Naive thymus-derived CD4-positive, alpha-beta T cell (primary cell): ENCODE measurements around the gene ZNF213. TPM values are rescaled to one million over a fixed set of nuclear protein-coding genes. Genes with fewer than 3 reads are reported as not detected.

ENCODE experiments used
- ATAC-seq: fragments of 150-1000 bp; cut with Tn5 transposase; 2 replicates; pipeline ENCODE4 v1.10.0; 2021; ENCODE audit warnings: mild to moderate bottlenecking, moderate library complexity
- CTCF ChIA-PET: fragments of 350-600 bp; sonication (Branson Sonifier 250); formaldehyde crosslinking; loops from one replicate; lab custom pipeline; 2021; ENCODE audit warnings: antibody characterized with exemption; lab: Charles Lee
- POLR2A ChIA-PET: fragments of 350-600 bp; sonication (Branson Sonifier 250); formaldehyde crosslinking; loops from one replicate; lab custom pipeline; 2021; ENCODE audit warnings: antibody characterized with exemption, inconsistent platforms; lab: Charles Lee
- DNase-seq, 9 donors: peaks; one replicate each; pipeline versions ENCODE4 v3.0.0 to v3.0.0-alpha.2; 2020 to 2022; ENCODE audit warnings: mixed read lengths in 1 of 9
- H3K27ac ChIP-seq: one replicate; pipeline ENCODE4 v1.7.0; 2013; ENCODE audit warnings: mild to moderate bottlenecking, low read depth, low read length, moderate library complexity
- H3K27me3 ChIP-seq, 2 donors: one replicate each; pipeline ENCODE4 v1.7.0; 2013; ENCODE audit warnings: low read length in 2 of 2, mild to moderate bottlenecking in 2 of 2, moderate library complexity in 2 of 2; ENCODE audit not compliant: control insufficient read depth in 2 of 2, insufficient read depth in 2 of 2
- H3K36me3 ChIP-seq, 3 experiments: 1 replicate in 2 of 3; 2 replicates in 1 of 3; pipeline ENCODE4 v1.7.0; 2013; ENCODE audit warnings: low read length in 3 of 3, mild to moderate bottlenecking in 3 of 3, moderate library complexity in 1 of 3; ENCODE audit not compliant: insufficient read depth in 3 of 3, control insufficient read depth in 2 of 3
- H3K4me1 ChIP-seq, 2 donors: one replicate each; pipeline ENCODE4 v1.7.0; 2013; ENCODE audit warnings: low read length in 2 of 2, mild to moderate bottlenecking in 2 of 2, moderate library complexity in 1 of 2; ENCODE audit not compliant: control insufficient read depth in 2 of 2, insufficient read depth in 2 of 2
- H3K4me3 ChIP-seq: 2 replicates; pipeline ENCODE4 v1.7.0; 2013; ENCODE audit warnings: mild to moderate bottlenecking, low read length
- H3K9me3 ChIP-seq, 3 experiments: 1 replicate in 2 of 3; 2 replicates in 1 of 3; pipeline ENCODE4 v1.7.0; 2013; ENCODE audit warnings: low read length in 3 of 3; ENCODE audit not compliant: control insufficient read depth in 2 of 3
- H3K27ac Mint-ChIP-seq, 9 donors: one replicate each; pipeline ENCODE4 v1.8.0; 2020 to 2022; ENCODE audit warnings: mixed read lengths in 9 of 9, mild to moderate bottlenecking in 8 of 9, moderate library complexity in 5 of 9, inconsistent platforms in 2 of 9
- H3K27me3 Mint-ChIP-seq, 5 donors: one replicate each; pipeline ENCODE4 v1.8.0; 2021 to 2022; ENCODE audit warnings: mixed read lengths in 5 of 5, mild to moderate bottlenecking in 1 of 5
- H3K36me3 Mint-ChIP-seq, 5 donors: one replicate each; pipeline ENCODE4 v1.8.0; 2020 to 2022; ENCODE audit warnings: mixed read lengths in 5 of 5, mild to moderate bottlenecking in 3 of 5, inconsistent platforms in 1 of 5
- H3K4me1 Mint-ChIP-seq, 7 donors: one replicate each; pipeline ENCODE4 v1.8.0; 2020 to 2022; ENCODE audit warnings: mixed read lengths in 7 of 7, mild to moderate bottlenecking in 3 of 7, inconsistent platforms in 1 of 7
- H3K4me3 Mint-ChIP-seq, 10 donors: one replicate each; pipeline ENCODE4 v1.8.0; 2020 to 2022; ENCODE audit warnings: mild to moderate bottlenecking in 10 of 10, mixed read lengths in 10 of 10, moderate library complexity in 6 of 10, inconsistent platforms in 2 of 10
- H3K9me3 Mint-ChIP-seq, 11 donors: one replicate each; pipeline ENCODE4 v1.8.0; 2020 to 2022; ENCODE audit warnings: mixed read lengths in 11 of 11, mild to moderate bottlenecking in 4 of 11, inconsistent platforms in 1 of 11, moderate library complexity in 1 of 11
- intact Hi-C, 2 donors: fragments of 100-400 bp; cut with micrococcal nuclease; formaldehyde crosslinking; loops; one replicate each; pipeline ENCODE4 v1.15.1; 2023
- polyA plus RNA-seq, 2 donors: library from polyadenylated mRNA; unstranded; fragments of 300-500 nt; fragmentation: Illumina TruSeq; gene quantifications; one replicate each; pipeline ENCODE4 v1.2.3, GENCODE V29; 2021
- total RNA-seq, 6 experiments: library from RNA in 5 of 6; stranded (reverse) in 5 of 6; gene quantifications; 1 replicate in 5 of 6; 2 replicates in 1 of 6; pipeline ENCODE4 v1.2.3 and lab custom pipeline; 2021 to 2026

The ZNF213 gene
- total and polyA plus RNA-seq, 7 experiments from 2014 or later, result 1.7 to 14.0 (median 6.5) TPM

- H3K27me3 ChIP-seq, result no peaks in the 10 kb centered on the region
- ChIA-PET CTCF (interaction anchor here (0.6 to 4.1 kb wide), 8 partner anchors 8 to 1529 kb away, joined by 3 to 45 read pairs (median 6); no protein-coding TSS in a partner anchor), POLR2A (interaction anchor here (1.2 to 1.6 kb wide), 5 partner anchors 7 to 41 kb away, joined by 3 to 4 read pairs (median 3); partner anchors contain the start of gene ZNF213)
- no peaks in the 10 kb centered on the region for H3K9me3 Mint-ChIP-seq
- no peak overlapping the region for H3K4me3 ChIP-seq
- DNase-seq (peak in 8 of 9 donors; percentile 32 to 62 (median 54)), ATAC-seq (peak; percentile 59)
- no peak overlapping the region for H3K27ac ChIP-seq
- peaks cover 9 to 57% (median 43%) of the 10 kb centered on the region in 7 donors for H3K4me1 Mint-ChIP-seq
- H3K36me3 ChIP-seq, result no peaks in the 10 kb centered on the region
- peaks cover 0 to 4% (median 0%) of the 10 kb centered on the region in 5 donors for H3K36me3 Mint-ChIP-seq
- H3K27ac Mint-ChIP-seq, result peak overlapping the region; percentile 0 to 90 (median 72)
- intact Hi-C loops, result loop anchor here in 1 of 2 donors (1.0 kb wide), 1 partner anchor 72 kb away; no protein-coding TSS in a partner anchor
- peaks cover 23 to 30% of the 10 kb centered on the region in 2 donors for H3K4me1 ChIP-seq
- no peaks in the 10 kb centered on the region for H3K9me3 ChIP-seq
- H3K27me3 Mint-ChIP-seq, result no peaks in the 10 kb centered on the region
- peak overlapping the region in 4 of 10 donors; percentile 27 to 63 (median 45) for H3K4me3 Mint-ChIP-seq
Observed at GRCh38 chr16:3094289-3095027, 40.4 kb upstream of the ZNF213 start.

DNA sequence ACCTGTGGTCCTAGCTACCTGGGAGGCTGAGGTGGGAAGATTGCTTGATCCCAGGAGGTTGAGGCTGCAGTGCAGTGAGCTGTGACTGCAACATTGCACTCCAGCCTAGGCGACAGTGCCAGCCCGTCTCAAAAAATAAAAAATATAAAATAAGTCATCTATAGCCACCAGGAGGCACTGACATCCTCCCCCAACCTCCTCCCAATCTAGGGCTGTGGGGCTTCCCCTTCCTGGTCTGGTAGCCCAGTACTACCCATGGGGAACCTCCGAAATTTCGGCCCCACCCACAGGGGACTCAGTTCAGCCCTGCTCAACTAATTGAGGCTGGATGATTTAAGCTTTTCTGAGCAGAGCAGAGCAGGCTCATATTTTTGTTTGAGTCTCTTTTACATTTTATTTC lies 39.0 kb upstream of the ZNF213 start:
- DNase-seq, result peak in 8 of 9 donors; percentile 36 to 64 (median 56)
- H3K27ac Mint-ChIP-seq, result peak overlapping the region in 7 of 9 donors; percentile 43 to 91 (median 80)
- intact Hi-C loops, result loop anchor here (1.0 to 2.0 kb wide), 7 partner anchors 10 to 70 kb away; no protein-coding TSS in a partner anchor
- H3K27me3 Mint-ChIP-seq, result no peaks in the 10 kb centered on the region
- H3K4me1 Mint-ChIP-seq, result peaks cover 20 to 63% (median 50%) of the 10 kb centered on the region in 7 donors
- Histone ChIP-seq H3K4me1 (peaks cover 28 to 36% of the 10 kb centered on the region in 2 donors), H3K27me3 (no peaks in the 10 kb centered on the region), H3K9me3 (no peaks in the 10 kb centered on the region), H3K4me3 (no peak overlapping the region), H3K27ac (peak overlapping the region; percentile 44), H3K36me3 (no peaks in the 10 kb centered on the region)
- ChIA-PET CTCF (interaction anchor here (0.6 to 15.4 kb wide), 18 partner anchors 9 to 365 kb away, joined by 3 to 233 read pairs (median 4); partner anchors contain the start of genes IL32 and ZNF213), POLR2A (interaction anchor here (1.0 to 8.3 kb wide), 7 partner anchors 9 to 48 kb away, joined by 3 to 95 read pairs (median 8); partner anchors contain the start of gene IL32)
- peaks cover 0 to 6% (median 0%) of the 10 kb centered on the region in 5 donors for H3K36me3 Mint-ChIP-seq
- H3K4me3 Mint-ChIP-seq, result peak overlapping the region in 9 of 10 donors; percentile 19 to 59 (median 29)
- ATAC-seq, result peak; percentile 81
- H3K9me3 Mint-ChIP-seq, result no peaks in the 10 kb centered on the region

DNA sequence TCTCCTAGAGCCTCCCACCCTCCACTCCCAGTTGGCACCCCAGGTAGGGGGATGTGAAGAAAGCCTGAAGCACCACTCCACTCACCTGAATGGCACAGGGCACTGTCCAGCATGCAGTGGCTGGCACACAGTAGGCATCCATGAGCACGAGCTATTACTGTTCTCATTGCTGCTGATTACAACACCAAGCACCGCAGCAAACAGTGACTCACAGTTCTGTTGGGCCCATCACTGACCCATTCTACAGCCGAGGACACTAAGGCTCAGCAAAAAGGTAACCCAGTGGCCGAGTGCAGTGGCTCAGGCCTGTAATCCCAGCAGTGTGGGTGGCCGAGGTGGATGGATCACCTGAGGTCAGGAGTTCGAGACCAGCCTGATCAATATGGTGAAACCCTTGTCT lies 38.5 kb upstream of the ZNF213 start:
- peaks cover 0 to 6% (median 0%) of the 10 kb centered on the region in 5 donors for H3K36me3 Mint-ChIP-seq
- POLR2A ChIA-PET, result interaction anchor here (0.8 to 8.3 kb wide), 8 partner anchors 8 to 48 kb away, joined by 3 to 95 read pairs (median 7); partner anchors contain the start of genes IL32 and ZNF213
- Histone ChIP-seq H3K4me1 (peaks cover 33 to 36% of the 10 kb centered on the region in 2 donors), H3K27ac (peak overlapping the region; percentile 44), H3K9me3 (no peaks in the 10 kb centered on the region), H3K27me3 (no peaks in the 10 kb centered on the region), H3K4me3 (no peak overlapping the region), H3K36me3 (no peaks in the 10 kb centered on the region)
- intact Hi-C loops, result loop anchor here (1.0 to 2.0 kb wide), 7 partner anchors 10 to 70 kb away; no protein-coding TSS in a partner anchor
- DNase-seq (no peak), ATAC-seq (no peak)
- no peaks in the 10 kb centered on the region for H3K27me3 Mint-ChIP-seq
- peak overlapping the region in 4 of 9 donors; percentile 75 to 88 (median 78) for H3K27ac Mint-ChIP-seq
- H3K4me1 Mint-ChIP-seq, result peaks cover 23 to 63% (median 50%) of the 10 kb centered on the region in 7 donors
- no peaks in the 10 kb centered on the region for H3K9me3 Mint-ChIP-seq
- H3K4me3 Mint-ChIP-seq, result no peak overlapping the region
- CTCF ChIA-PET, result interaction anchor here (0.6 to 15.4 kb wide), 13 partner anchors 9 to 365 kb away, joined by 3 to 233 read pairs (median 4); partner anchors contain the start of genes IL32 and ZNF213

DNA sequence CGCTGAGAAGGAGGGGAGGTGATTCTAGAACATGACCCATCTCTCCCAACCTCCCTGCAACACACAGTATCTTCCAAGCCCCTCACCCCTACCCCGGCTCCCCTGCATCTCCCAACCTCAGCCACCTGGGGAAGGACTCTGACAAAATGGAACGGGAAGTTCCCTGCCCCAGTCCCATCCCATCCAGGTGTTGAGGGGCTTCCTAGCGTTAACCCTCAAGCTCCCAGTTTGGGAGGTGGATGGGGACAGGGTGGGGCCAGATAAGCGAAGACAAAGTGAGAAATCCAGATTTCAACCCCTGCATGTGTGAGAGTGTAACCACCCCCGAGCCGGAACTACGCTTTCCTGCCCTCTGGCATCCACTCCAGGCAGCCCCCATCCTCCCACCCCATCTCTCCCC lies 37.6 kb upstream of the ZNF213 start:
- no peaks in the 10 kb centered on the region for H3K27me3 ChIP-seq
- Mint-ChIP-seq H3K9me3 (no peaks in the 10 kb centered on the region), H3K27ac (peak overlapping the region in 6 of 9 donors; percentile 9 to 60 (median 49)), H3K4me3 (no peak overlapping the region), H3K4me1 (peaks cover 27 to 64% (median 52%) of the 10 kb centered on the region in 7 donors), H3K36me3 (peaks cover 0 to 7% (median 0%) of the 10 kb centered on the region in 5 donors), H3K27me3 (no peaks in the 10 kb centered on the region)
- no peak overlapping the region for H3K27ac ChIP-seq
- peaks cover 33 to 39% of the 10 kb centered on the region in 2 donors for H3K4me1 ChIP-seq
- H3K9me3 ChIP-seq, result no peaks in the 10 kb centered on the region
- ChIA-PET CTCF (interaction anchor here (0.6 to 15.4 kb wide), 10 partner anchors 8 to 64 kb away, joined by 3 to 233 read pairs (median 5); partner anchors contain the start of gene ZNF213), POLR2A (interaction anchor here (0.6 to 8.3 kb wide), 6 partner anchors 21 to 115 kb away, joined by 3 to 95 read pairs (median 16); partner anchors contain the start of genes IL32 and ZNF213)
- intact Hi-C loops, result loop anchor here in 1 of 2 donors (2.0 kb wide), 1 partner anchor 66 kb away; no protein-coding TSS in a partner anchor
- no peak overlapping the region for H3K4me3 ChIP-seq
- no peaks in the 10 kb centered on the region for H3K36me3 ChIP-seq
- DNase-seq (no peak), ATAC-seq (no peak)

- Mint-ChIP-seq H3K4me1 (peaks cover 35 to 70% (median 60%) of the 10 kb centered on the region in 7 donors), H3K9me3 (no peaks in the 10 kb centered on the region), H3K27ac (peak within 1 kb of the TSS; percentile 74 to 93 (median 86)), H3K27me3 (no peaks in the 10 kb centered on the region), H3K4me3 (peak within 1 kb of the TSS; percentile 71 to 98 (median 82)), H3K36me3 (peaks cover 0 to 7% (median 0%) of the 10 kb centered on the region in 5 donors)
- ChIA-PET CTCF (interaction anchor here (0.7 to 15.4 kb wide), 12 partner anchors 10 to 160 kb away, joined by 3 to 233 read pairs (median 4); partner anchors contain the start of gene ZNF213), POLR2A (interaction anchor here (0.6 to 8.3 kb wide), 17 partner anchors 9 to 194 kb away, joined by 3 to 95 read pairs (median 4); partner anchors contain the start of genes IL32 and ZNF213)
- DNase-seq (no peak), ATAC-seq (no peak)
- Histone ChIP-seq H3K27ac (peak within 1 kb of the TSS; percentile 35), H3K9me3 (no peaks in the 10 kb centered on the region), H3K36me3 (no peaks in the 10 kb centered on the region), H3K4me1 (peaks cover 33 to 40% of the 10 kb centered on the region in 2 donors), H3K27me3 (no peaks in the 10 kb centered on the region), H3K4me3 (peak within 1 kb of the TSS; percentile 46)
- intact Hi-C loops, result no loop called here
Observed at GRCh38 chr16:3098459-3099394, 36.1 kb upstream of the ZNF213 start, which contains the start of gene ZSCAN10. TSS of gene ZSCAN10 (minus strand) at chr16:3099294. CDS start at chr16:3092937, 6,357 bp downstream.
